GM18508 (cell line): ENCODE measurements around the gene UNC5B.

Experiments
- ATAC-seq: cut with Tn5 transposase; IDR thresholded peaks from one replicate; pipeline ENCODE4 v1.9.1; 2021; ENCODE audit warnings: moderate number of reproducible peaks; ENCODE audit not compliant: insufficient read depth, unreplicated experiment

UNC5B gene

GRCh38 chr10:71212318-71213126, at the start of gene UNC5B:
UNC5B (plus strand) TSS chr10:71212570; CDS start chr10:71212986, 416 bp downstream.
- ATAC-seq = no peak

GRCh38 chr10:71173466-71173865, 38.9 kb upstream of the UNC5B start:
- no peak for ATAC-seq

- no peak for ATAC-seq
Measured at GRCh38 chr10:71176661-71177060, 35.7 kb upstream of the UNC5B start.

GRCh38 chr10:71177651-71178199, 34.6 kb upstream of the UNC5B start:
- ATAC-seq = no peak

DNA sequence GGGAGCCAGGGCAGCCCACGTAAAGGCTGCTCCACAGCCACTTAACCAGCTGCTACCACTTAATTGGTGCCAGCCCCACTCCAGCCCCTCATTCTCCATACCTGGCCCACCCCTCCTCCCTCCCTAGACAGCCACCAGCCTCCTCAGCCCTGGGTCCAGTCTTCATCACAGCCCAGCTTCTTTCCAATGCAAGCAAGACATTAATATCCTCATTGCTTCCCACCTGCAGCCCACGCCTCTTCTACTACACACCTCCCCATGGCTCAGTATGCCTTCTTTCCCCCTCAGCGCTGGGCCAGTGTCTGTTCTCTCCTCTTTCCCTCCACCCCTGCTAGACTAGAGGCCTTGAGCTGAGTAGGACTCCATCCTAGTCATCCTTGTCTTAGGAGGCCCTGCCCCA, 33.5 kb upstream of the UNC5B start:
- no peak for ATAC-seq

- ATAC-seq = no peak
Measured at GRCh38 chr10:71179382-71179781, 33.0 kb upstream of the UNC5B start.

DNA sequence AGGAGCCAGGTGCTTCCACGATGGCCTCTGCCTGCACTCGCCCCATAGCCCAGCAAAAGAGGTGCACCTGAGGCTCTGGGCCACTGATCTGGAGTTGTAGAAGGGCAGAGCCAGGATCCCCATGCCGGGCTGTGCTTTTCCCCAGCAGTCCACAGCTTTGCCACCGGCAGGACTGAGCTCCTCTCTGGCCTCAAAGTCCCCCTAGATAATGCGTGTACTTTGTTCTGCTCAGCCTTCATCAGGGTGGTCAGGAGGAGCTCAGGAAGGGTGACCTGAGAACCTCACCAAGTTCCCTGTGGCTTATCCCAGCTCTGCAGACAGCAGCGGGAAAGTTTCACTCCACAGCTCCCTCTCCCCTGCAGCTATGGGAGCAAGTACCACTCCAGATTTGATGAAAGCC, 27.9 kb upstream of the UNC5B start:
- ATAC-seq = no peak

- ATAC-seq = no peak
Measured at GRCh38 chr10:71185209-71185608, 27.2 kb upstream of the UNC5B start.

- no peak for ATAC-seq
Measured at GRCh38 chr10:71187197-71187596, 25.2 kb upstream of the UNC5B start.

GRCh38 chr10:71187600-71187999, 24.8 kb upstream of the UNC5B start:
- ATAC-seq = no peak

DNA sequence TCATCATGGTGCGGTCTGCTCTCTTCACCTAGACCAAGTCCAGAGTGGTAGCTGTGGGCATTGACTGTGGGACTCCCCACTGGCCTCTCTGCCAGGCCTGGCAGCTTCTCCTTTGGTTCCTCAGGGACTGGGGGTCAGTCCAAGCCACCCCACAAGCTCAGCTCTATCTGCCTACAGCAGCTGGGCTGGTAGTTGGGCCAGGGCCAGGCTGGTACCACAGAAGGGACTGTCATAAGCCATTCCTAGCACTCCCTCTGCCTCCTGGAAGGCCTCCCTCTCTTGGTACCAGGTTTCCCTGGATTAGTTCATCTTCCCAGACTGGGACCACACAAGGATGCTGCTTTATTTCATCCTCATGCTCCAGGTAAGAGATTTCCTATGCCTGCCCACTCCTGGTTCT, 24.2 kb upstream of the UNC5B start:
- ATAC-seq = no peak

DNA sequence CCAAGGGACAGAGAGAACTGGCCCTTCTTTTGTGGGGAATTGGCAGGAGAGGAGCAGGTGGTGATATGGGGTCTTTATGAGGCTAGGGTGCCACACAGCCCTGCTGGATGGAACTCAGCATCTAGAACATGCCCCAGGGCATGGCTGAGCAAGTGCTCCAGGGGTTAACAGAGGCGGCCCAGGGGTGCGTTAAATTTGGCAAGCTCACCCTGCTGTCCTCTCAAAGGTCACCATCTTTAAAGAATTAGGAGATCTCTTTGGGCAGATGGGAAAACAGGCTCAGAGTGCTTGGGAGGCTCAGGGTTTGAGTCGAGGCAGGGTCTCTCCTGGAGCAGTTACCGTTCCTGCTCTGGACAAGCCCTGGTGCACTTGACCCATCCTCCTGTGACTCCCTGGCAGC, 21.4 kb upstream of the UNC5B start:
- ATAC-seq = no peak

DNA sequence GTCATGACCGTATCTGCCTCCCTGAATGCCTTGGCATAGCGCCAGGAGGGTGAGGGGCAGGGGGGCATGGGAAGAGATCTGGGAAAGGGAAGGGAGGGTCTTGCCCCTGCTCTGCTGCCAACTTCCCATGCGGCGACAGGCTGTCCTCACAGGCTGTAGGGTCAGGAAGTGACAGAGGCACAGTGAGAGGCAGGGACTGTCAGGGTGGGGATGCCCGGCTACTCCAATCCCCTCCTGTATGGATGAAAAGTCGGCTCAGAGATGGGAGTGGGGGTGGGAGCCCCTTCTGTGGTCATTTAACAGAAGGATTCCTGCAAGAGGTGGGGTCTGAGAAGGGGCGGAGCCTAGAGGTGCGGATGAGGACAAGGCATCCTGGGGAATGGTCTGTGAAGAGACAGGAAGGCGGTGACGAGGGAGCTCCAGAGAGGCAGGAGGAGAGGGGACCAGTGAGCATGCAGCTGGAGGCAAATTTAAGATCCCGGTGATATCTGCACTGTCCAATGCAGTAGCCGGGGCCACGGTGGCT, 20.8 kb upstream of the UNC5B start:
- no peak for ATAC-seq

DNA sequence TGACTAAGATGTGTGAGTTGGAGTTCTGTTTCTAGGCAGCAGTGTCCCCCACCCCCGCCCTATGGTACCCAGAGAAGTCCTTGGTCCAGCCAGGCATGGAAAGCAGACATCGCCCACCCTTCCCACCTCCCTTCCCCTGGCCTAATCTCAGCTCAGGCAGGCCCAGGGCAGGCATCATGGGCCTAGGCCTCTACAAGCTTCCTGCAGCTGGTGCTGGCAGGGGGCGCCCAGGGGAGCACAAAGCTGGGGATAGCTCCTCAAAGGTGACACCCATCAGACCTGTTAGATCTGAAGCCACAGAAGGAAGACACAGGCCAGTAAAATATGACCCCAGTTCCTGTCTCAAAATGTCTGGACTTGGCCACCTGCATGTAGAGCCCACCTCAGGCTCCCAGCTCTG, 18.9 kb upstream of the UNC5B start:
- ATAC-seq = no peak

GRCh38 chr10:71197955-71198354, 14.4 kb upstream of the UNC5B start:
- no peak for ATAC-seq

DNA sequence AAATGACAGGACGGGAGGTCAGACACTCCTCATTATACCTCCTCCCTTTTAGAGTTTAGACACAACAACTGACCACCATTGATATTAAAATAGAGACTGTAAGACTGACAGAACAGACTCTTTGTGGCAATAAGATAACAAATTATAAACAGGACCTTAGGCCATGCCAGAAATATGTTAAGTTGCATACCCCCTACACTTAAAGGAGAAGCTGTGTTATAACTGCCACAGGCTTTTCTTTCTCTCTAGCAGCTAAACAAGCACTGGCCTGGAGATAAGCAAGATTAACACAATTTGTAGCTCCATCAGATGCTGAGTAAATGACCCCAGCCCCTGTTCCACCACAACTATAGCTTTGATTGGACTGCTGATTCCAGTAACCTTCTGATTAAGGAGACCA, 10.5 kb upstream of the UNC5B start:
- no peak for ATAC-seq

- no peak for ATAC-seq
Measured at GRCh38 chr10:71202314-71202713, 10.1 kb upstream of the UNC5B start.

- ATAC-seq = no peak
Measured at GRCh38 chr10:71203124-71203523, 9.2 kb upstream of the UNC5B start.

DNA sequence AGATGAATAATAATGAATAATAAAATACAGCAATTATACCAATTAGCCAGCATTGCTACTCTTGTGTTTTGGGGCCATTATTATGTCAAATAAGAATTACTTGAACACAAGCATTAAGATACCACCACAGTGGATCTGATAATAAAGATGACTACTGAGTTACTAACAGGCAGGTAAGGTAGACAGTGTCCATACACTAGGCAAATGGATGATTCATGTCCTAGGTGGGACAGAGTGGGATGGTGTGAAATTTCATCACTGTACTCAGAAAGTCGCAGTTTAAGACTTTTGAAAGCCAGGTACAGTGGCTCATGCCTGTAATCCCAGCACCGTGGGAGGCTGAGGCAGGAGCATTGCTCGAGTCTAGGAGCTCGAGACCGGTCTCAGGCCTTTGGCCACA, 8.7 kb upstream of the UNC5B start:
- ATAC-seq = no peak

- no peak for ATAC-seq
Measured at GRCh38 chr10:71204746-71205145, 7.6 kb upstream of the UNC5B start.

DNA sequence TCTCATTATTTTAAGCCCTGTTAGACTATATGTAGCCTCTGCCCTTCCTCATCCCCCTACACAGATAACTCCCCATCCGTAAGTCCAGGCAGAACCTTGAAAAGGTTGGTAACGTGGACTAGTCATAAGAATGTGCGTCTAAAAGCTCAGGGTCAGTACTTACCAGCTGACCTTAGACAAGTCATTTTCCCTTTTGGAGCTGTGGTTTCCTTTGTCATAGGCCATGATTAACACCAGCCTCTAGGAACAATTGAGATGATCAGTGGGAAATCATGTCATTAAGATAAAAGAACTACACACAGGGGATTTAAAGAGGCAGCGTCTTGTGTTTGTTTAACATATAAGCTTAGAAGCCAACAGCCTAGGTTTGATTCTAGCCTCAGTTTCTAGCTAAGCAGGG, 6.9 kb upstream of the UNC5B start:
- no peak for ATAC-seq

- ATAC-seq = no peak
Measured at GRCh38 chr10:71206911-71207310, 5.5 kb upstream of the UNC5B start.
